GM12878 (cell line): Measurements from ENCODE around the gene AP2A2. TPM values are rescaled to one million over a fixed set of nuclear protein-coding genes. Genes with fewer than 3 reads are reported as not detected.

ENCODE experiments used
- ATAC-seq: fragments of 200-7000 bp; cut with Tn5 transposase; 3 replicates; pipeline ENCODE4 v1.9.1; 2020; ENCODE audit warnings: mild to moderate bottlenecking, moderate library complexity
- BruUV-seq: library from RNA; stranded (reverse); fragments of 400-500 nt; replicated peaks from 2 replicates; lab custom pipeline; 2021; lab: Mats Ljungman, UMichigan
- CTCF ChIA-PET: fragments of 300-600 bp; sonication (Branson Sonifier 250); formaldehyde crosslinking; extraction: SDS; loops from one replicate; lab custom pipeline; 2021; ENCODE audit warnings: inconsistent platforms; lab: Yijun Ruan, JAX
- POLR2A ChIA-PET: fragments of 350-600 bp; formaldehyde crosslinking; extraction: SDS; loops from one replicate; lab custom pipeline; 2021; ENCODE audit warnings: inconsistent platforms; lab: Charles Lee
- RAD21 ChIA-PET: fragments of 300-600 bp; sonication (Branson Sonifier 250); formaldehyde crosslinking; loops from one replicate; lab custom pipeline; 2023; ENCODE audit warnings: antibody characterized with exemption; ENCODE audit not compliant: unreplicated experiment; lab: Charles Lee
- SMC1A ChIA-PET: fragments of 300-600 bp; sonication (Branson Sonifier 250); formaldehyde crosslinking; loops from one replicate; lab custom pipeline; 2023; ENCODE audit not compliant: unreplicated experiment, uncharacterized antibody; lab: Charles Lee
- DNase-seq: peaks from one replicate; pipeline ENCODE4 v3.0.0-alpha.2; 2011; ENCODE audit warnings: low read depth, low spot score
- FAIRE-seq: peaks from 3 replicates; lab custom pipeline; 2011; peaks lifted over from hg19 to GRCh38; lab: Jason Lieb, UNC
- H2AFZ ChIP-seq: 2 replicates; pipeline ENCODE4 v1.6.0; 2011; ENCODE audit warnings: low read depth, low read length, control low read depth; ENCODE audit not compliant: control insufficient read depth
- H3K27ac ChIP-seq: 2 replicates; pipeline ENCODE4 v1.5.1; 2011; ENCODE audit warnings: control low read depth; ENCODE audit not compliant: control insufficient read depth, insufficient read depth
- H3K27me3 ChIP-seq, 2 experiments: replicated peaks in 1 of 2; 2 replicates each; pipeline versions ENCODE4 v1.6.0 to v1.6.1; 2011; ENCODE audit warnings: low read length in 1 of 2; ENCODE audit not compliant: control insufficient read depth in 2 of 2, insufficient read depth in 2 of 2
- H3K36me3 ChIP-seq, 2 experiments: 2 replicates each; pipeline ENCODE4 v1.5.1; 2011; ENCODE audit warnings: low read length in 1 of 2; ENCODE audit not compliant: control insufficient read depth in 2 of 2, insufficient read depth in 2 of 2
- H3K4me1 ChIP-seq: 2 replicates; pipeline ENCODE4 v1.6.1; 2011; ENCODE audit warnings: mild to moderate bottlenecking, low read length, moderate library complexity, mixed read lengths; ENCODE audit not compliant: control insufficient read depth, insufficient read depth
- H3K4me2 ChIP-seq: 2 replicates; pipeline ENCODE4 v1.6.0; 2011; ENCODE audit warnings: control low read depth; ENCODE audit not compliant: control insufficient read depth, insufficient read depth
- H3K4me3 ChIP-seq: fragments of 200-600 bp; sonication (generic); 2 replicates; pipeline ENCODE4 v1.5.1; 2016
- H3K79me2 ChIP-seq: 2 replicates; pipeline ENCODE4 v1.6.0; 2011; ENCODE audit warnings: low read length; ENCODE audit not compliant: control insufficient read depth, insufficient read depth
- H3K9ac ChIP-seq: 2 replicates; pipeline ENCODE4 v1.8.0; 2011; ENCODE audit warnings: low read length, control low read depth, mixed read lengths; ENCODE audit not compliant: control insufficient read depth, insufficient read depth
- H3K9me3 ChIP-seq: replicated peaks from 3 replicates; pipeline ENCODE4 v1.5.1; 2011; ENCODE audit warnings: mild to moderate bottlenecking, low read length; ENCODE audit not compliant: control insufficient read depth, insufficient read depth
- H4K20me1 ChIP-seq: 2 replicates; pipeline ENCODE4 v1.6.0; 2011; ENCODE audit not compliant: control insufficient read depth, insufficient read depth
- ASH2L ChIP-seq: fragments of 300-600, 200-600 bp; sonication (generic); IDR thresholded peaks from 2 replicates; pipeline ENCODE4 v1.6.1; 2017; ENCODE audit warnings: low read depth, mild to moderate bottlenecking, borderline replicate concordance
- BCLAF1 ChIP-seq: fragments of 450-650 bp; IDR thresholded peaks from 2 replicates; pipeline ENCODE4 v1.6.1; 2017; ENCODE audit warnings: antibody characterized with exemption, mild to moderate bottlenecking, moderate library complexity
- CREM ChIP-seq: IDR thresholded peaks from 2 replicates; pipeline ENCODE4 v1.6.1; 2014; ENCODE audit warnings: antibody characterized with exemption, low read depth
- EZH2 ChIP-seq: IDR thresholded peaks from 2 replicates; pipeline ENCODE4 v1.6.1; 2012; ENCODE audit warnings: low read depth, mild to moderate bottlenecking, control low read depth, inconsistent platforms, low read length, borderline replicate concordance; ENCODE audit not compliant: control insufficient read depth
- FOXM1 ChIP-seq: IDR thresholded peaks from 2 replicates; pipeline ENCODE4 v1.6.1; 2012; ENCODE audit warnings: low read depth, mild to moderate bottlenecking, inconsistent platforms, low read length, moderate library complexity
- PAX5 ChIP-seq: IDR thresholded peaks from 2 replicates; pipeline ENCODE4 v1.6.1; 2011; ENCODE audit warnings: low read depth, low read length, borderline replicate concordance
- POU2F2 ChIP-seq: IDR thresholded peaks from 3 replicates; pipeline ENCODE4 v1.6.1; 2011; ENCODE audit warnings: low read depth, mild to moderate bottlenecking, low read length, borderline replicate concordance
- RCOR1 ChIP-seq: conservative IDR thresholded peaks from 2 replicates; pipeline ENCODE4 v1.6.1; 2012; ENCODE audit warnings: low read depth, low read length, improper control_type of control experiment
- SKIL ChIP-seq: fragments of 450-650 bp; IDR thresholded peaks from 2 replicates; pipeline ENCODE4 v1.6.1; 2017; ENCODE audit warnings: mild to moderate bottlenecking, low read depth, inconsistent platforms; ENCODE audit not compliant: poor library complexity, severe bottlenecking
- SMAD1 ChIP-seq: fragments of 450-650 bp; IDR thresholded peaks from 2 replicates; pipeline ENCODE4 v1.6.1; 2018; ENCODE audit warnings: mild to moderate bottlenecking, low read depth; ENCODE audit not compliant: partially characterized antibody
- SP1 ChIP-seq: IDR thresholded peaks from one replicate; pipeline ENCODE4 v1.6.1; 2011; ENCODE audit warnings: low read depth, low read length
- USF1 ChIP-seq: IDR thresholded peaks from 2 replicates; pipeline ENCODE4 v1.6.1; 2011; ENCODE audit warnings: borderline replicate concordance, low read depth, mild to moderate bottlenecking, moderate library complexity, mixed read lengths, low read length; ENCODE audit not compliant: insufficient read depth; ENCODE audit errors: extremely low read length
- ZNF687 ChIP-seq: fragments of 450-650 bp; IDR thresholded peaks from 2 replicates; pipeline ENCODE4 v1.6.1; 2017; ENCODE audit warnings: mild to moderate bottlenecking, moderate library complexity
- ZSCAN29 ChIP-seq: fragments of 450-650 bp; IDR thresholded peaks from 2 replicates; pipeline ENCODE4 v1.6.1; 2017; ENCODE audit warnings: mild to moderate bottlenecking, moderate library complexity
- whole genome bisulfite sequencing: methylation state at CpG from one replicate; pipeline ENCODE4 v1.1.6; 2016; ENCODE audit warnings: low lambda C conversion rate; ENCODE audit not compliant: insufficient replicate concordance, insufficient coverage; ENCODE audit errors: missing lambda C conversion rate; 5-methylcytosine and 5-hydroxymethylcytosine counted together
- in situ Hi-C: fragments of 300-500 bp; cut with MboI; formaldehyde crosslinking; loops from 9 replicates; pipeline ENCODE4 v1.14.3; 2018; ENCODE audit warnings: mixed read lengths
- intact Hi-C: fragments of 100-400 bp; cut with micrococcal nuclease; formaldehyde crosslinking; loops from one replicate; pipeline ENCODE4 v1.14.2; 2022; ENCODE audit not compliant: unreplicated experiment
- polyA plus RNA-seq, 11 experiments: library from polyadenylated mRNA; depleted of rRNA in 4 of 11; unstranded in 6 of 11; stranded (reverse) in 5 of 11; fragments of >200 nt; fragmentation: Nextera tagmentation in 4 of 11; fragmentation: Illumina TruSeq in 1 of 11; extraction: Ambion mirVana in 4 of 11; extraction: Trizol in 1 of 11; gene quantifications; 1 replicate in 1 of 11; 2 replicates in 10 of 11; pipeline versions ENCODE4 v1.2.1 to v1.2.3, GENCODE V29; 2011 to 2016; ENCODE audit warnings: inconsistent platforms in 2 of 11, missing spikeins in 2 of 11, low read depth in 1 of 11
- total RNA-seq, 4 experiments: library from RNA; depleted of rRNA in 3 of 4; stranded (reverse); fragments of >200 nt in 3 of 4; fragmentation: Illumina TruSeq in 1 of 4; extraction: Trizol in 1 of 4; gene quantifications; 2 replicates each; pipeline versions ENCODE4 v1.2.1 to v1.2.3, GENCODE V29; 2013 to 2021

The AP2A2 gene
- total and polyA plus RNA-seq, 10 of the 15 experiments (the other 5 are each of a cell fraction or from before 2014, with no cell fraction given) = 0.58 to 48.8 (median 18.2) TPM

GRCh38 chr11:925158-925495, 543 bp upstream of the AP2A2 start:
- ATAC-seq (no peak), FAIRE-seq (no peak)
- POLR2A ChIA-PET = interaction anchor here (0.6 to 0.7 kb wide), 2 partner anchors 15 to 928 kb away, joined by 3 to 4 read pairs; no protein-coding TSS in a partner anchor
- TF ChIP-seq POU2F2 = no peak
- no peak for TF ChIP-seq ZNF687
- no peak for TF ChIP-seq CREM
- TF ChIP-seq EZH2 = no peak
- no peak for TF ChIP-seq BCLAF1
- no peak for TF ChIP-seq PAX5
- no peak for TF ChIP-seq FOXM1
- TF ChIP-seq ZSCAN29 = no peak
- no peak for TF ChIP-seq SMAD1
- no peak for TF ChIP-seq SP1
- TF ChIP-seq RCOR1 = no peak
- no peak for TF ChIP-seq USF1
- no peak for TF ChIP-seq SKIL
- no peak for TF ChIP-seq ASH2L

More at GRCh38 chr11:925158-925495, 543 bp upstream of the AP2A2 start:
- in situ Hi-C loops = no loop called here
- H3K9me3 ChIP-seq = no peaks in the 10 kb centered on the region
- CTCF ChIA-PET = interaction anchor here (1.4 to 1.6 kb wide), 3 partner anchors 18 to 126 kb away, joined by 3 to 5 read pairs (median 3); no protein-coding TSS in a partner anchor
- H3K9ac ChIP-seq = no peak overlapping the region
- no peak overlapping the region for H3K27ac ChIP-seq
- peak overlapping the region; percentile 47; the same call in 1 of the 2 replicates for H3K4me3 ChIP-seq
- H4K20me1 ChIP-seq = no peaks in the 10 kb centered on the region
- RAD21 ChIA-PET = interaction anchor here (1.2 kb wide), 1 partner anchor 14 kb away, joined by 3 read pairs; the partner anchor contains the start of gene CHID1
- no TSS peak for BruUV-seq
- peaks cover 7% of the 10 kb centered on the region; the same call in 1 of the 2 replicates for H3K4me1 ChIP-seq
- DNase-seq = no peak
- SMC1A ChIA-PET = no interaction called here
- intact Hi-C loops = loop anchor here (5.0 kb wide), 1 partner anchor 127 kb away; no protein-coding TSS in a partner anchor
- no peaks in the 10 kb centered on the region for H3K27me3 ChIP-seq
- peaks cover 29% of the 10 kb centered on the region for H3K79me2 ChIP-seq
- no peak overlapping the region for H3K4me2 ChIP-seq
- H2AFZ ChIP-seq = peak overlapping the region; percentile 28; the same call in 1 of the 2 replicates
- 75% methylated on average over 15 of the region's 28 CpGs for WGBS
- no peaks in the 10 kb centered on the region for H3K36me3 ChIP-seq
